ENCODE data around the gene UNC45A.

- TF ChIP-seq CTCF (IDR thresholded peaks at IDR 0.05) = no peak
- no peak for TF ChIP-seq POLR2A (IDR thresholded peaks at IDR 0.05)
- no peak for TF ChIP-seq EP300 (IDR thresholded peaks at IDR 0.05)
Measured at GRCh38 chr15:90893175-90894090, 41.7 kb upstream of the UNC45A start.
